Rectal smooth muscle tissue (tissue), 1 donor: ENCODE data around the gene TRIOBP.
"Not testable (repeated sequence)": the region's sequence is repeated elsewhere in the genome, so short reads cannot be mapped to it uniquely, and the experiment has no call there.

Source experiments
- H3K27ac ChIP-seq: one replicate; pipeline ENCODE4 v1.7.0; 2013; ENCODE audit warnings: low read depth, low read length, inconsistent platforms
- H3K27me3 ChIP-seq: one replicate; pipeline ENCODE4 v1.7.0; 2013; ENCODE audit warnings: low read length; ENCODE audit not compliant: control insufficient read depth, insufficient read depth
- H3K36me3 ChIP-seq: one replicate; pipeline ENCODE4 v1.7.0; 2013; ENCODE audit warnings: low read length; ENCODE audit not compliant: control insufficient read depth, insufficient read depth
- H3K4me1 ChIP-seq: one replicate; pipeline ENCODE4 v1.7.0; 2013; ENCODE audit warnings: low read length; ENCODE audit not compliant: control insufficient read depth, insufficient read depth
- H3K4me3 ChIP-seq: one replicate; pipeline ENCODE4 v1.7.0; 2013; ENCODE audit warnings: low read length
- H3K9ac ChIP-seq: one replicate; pipeline ENCODE4 v1.7.0; 2013; ENCODE audit warnings: low read length

TRIOBP gene

DNA sequence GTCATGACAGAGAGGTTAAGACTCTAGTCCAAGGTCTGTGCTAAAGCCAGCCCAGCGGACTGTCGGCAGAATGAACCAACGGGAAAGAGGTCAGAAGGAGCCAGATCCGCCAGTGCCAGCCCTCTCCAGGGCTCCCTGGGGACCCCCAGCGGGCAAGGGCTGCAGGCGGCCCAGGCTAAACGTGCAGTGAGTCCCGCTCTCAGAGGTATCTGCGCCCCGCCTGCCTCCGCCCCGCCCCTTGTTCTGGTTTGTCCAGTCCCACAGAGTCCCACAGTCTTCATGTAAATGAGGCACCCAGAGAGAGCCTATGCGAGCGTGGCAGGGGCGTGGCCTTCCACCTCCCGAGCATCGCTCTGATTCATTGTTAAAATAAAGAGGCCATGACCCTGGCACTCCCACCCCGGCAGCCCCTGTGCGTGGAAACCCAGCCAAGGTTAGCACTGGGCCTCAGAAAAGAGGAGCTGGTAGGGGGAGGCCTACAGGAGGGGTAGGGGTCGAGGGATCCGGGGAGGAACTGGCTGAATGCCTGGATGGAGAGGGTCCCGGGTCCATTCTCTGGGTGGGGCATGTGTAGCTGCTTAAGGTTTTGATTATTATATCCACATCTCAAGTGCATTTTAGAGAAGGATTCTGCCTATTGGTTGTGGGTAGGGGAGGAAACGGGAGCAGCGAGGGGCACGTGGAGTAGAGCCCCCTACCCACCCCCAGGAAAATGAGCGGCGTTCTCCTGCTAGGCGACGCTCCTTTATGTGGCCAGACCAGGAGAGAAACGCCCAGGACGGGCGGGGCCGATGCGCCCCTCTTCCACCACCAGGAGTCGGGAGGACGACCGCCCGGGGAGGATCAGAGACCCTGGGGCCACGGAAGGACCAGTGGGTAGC lies at the start of gene TRIOBP:
Gene TRIOBP (plus strand): TSS at position 392 of the 881 bp plus-strand sequence. CDS start 4,318 bp downstream, outside the sequence.
- Histone ChIP-seq H3K27me3 (no peaks in the 10 kb centered on the region), H3K27ac (no peak within 1 kb of the TSS), H3K4me3 (peak within 1 kb of the TSS; percentile 58), H3K4me1 (peaks cover 4% of the 10 kb centered on the region), H3K9ac (no peak within 1 kb of the TSS), H3K36me3 (peaks cover 11% of the 10 kb centered on the region)

DNA sequence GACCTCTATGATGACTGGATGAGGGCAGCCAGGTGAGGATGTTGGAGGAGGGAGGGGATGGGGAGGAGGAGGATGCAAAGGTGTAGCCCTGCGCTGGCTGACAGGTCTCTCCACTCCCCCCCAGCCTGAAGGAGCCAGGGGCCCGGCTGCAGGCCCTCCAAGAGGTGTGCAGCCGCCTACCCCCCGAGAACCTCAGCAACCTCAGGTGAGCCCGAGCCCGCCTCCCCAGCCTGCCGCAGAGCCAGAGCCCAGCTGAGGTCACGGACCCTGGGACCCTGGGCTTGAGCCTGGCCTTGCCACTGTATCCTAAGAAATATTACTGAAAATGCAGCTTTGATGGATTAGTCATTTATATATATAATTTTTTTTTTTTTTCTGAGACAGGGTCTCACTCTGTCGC lies 49.5 kb upstream of the TRIOBP start:
- Histone ChIP-seq H3K4me1 (no peaks in the 10 kb centered on the region), H3K4me3 (no peak overlapping the region), H3K36me3 (peaks cover 11% of the 10 kb centered on the region), H3K9ac (no peak overlapping the region), H3K27me3 (no peaks in the 10 kb centered on the region), H3K27ac (no peak overlapping the region)

- no peaks in the 10 kb centered on the region for H3K4me1 ChIP-seq
- H3K27ac ChIP-seq, result no peak overlapping the region
- no peak overlapping the region for H3K9ac ChIP-seq
- H3K36me3 ChIP-seq, result peaks cover 11% of the 10 kb centered on the region
- no peak overlapping the region for H3K4me3 ChIP-seq
- H3K27me3 ChIP-seq, result no peaks in the 10 kb centered on the region
These were observed 48.9 kb upstream of the TRIOBP start for GRCh38 chr22:37647928-37648327.

DNA sequence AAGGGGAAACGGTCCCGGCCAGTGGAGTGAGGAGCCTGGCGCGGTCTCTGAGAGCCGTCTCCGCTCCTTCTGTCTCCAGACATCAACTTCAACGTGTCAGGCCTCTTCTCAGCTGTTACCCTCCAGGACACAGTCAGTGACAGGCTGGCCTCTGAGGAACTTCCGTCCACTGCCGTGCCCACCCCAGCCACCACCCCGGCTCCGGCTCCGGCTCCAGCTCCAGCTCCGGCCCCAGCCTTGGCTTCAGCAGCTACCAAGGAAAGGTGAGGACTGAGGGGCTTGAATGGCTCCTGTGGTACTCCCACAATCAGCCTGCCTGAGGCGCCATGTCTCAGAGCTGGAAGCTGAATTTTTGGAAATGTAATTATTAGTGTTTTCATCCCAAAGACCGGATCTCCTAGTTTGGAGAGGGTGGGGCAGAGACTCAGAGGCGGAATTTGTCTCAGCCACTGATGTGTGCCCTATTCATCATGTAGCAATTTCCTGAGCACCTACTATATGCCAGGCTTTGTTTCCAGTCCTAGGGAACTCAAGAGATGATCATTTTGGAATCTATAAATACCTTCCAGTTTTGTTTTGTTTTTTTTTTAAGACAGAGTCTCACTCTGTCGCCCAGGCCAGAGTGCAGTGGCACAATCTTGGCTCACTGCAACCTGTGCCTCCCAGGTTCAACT lies 46.2 kb upstream of the TRIOBP start:
- peaks cover 11% of the 10 kb centered on the region for H3K36me3 ChIP-seq
- H3K27ac ChIP-seq, result no peak overlapping the region
- no peaks in the 10 kb centered on the region for H3K4me1 ChIP-seq
- H3K9ac ChIP-seq, result no peak overlapping the region
- H3K27me3 ChIP-seq, result no peaks in the 10 kb centered on the region
- no peak overlapping the region for H3K4me3 ChIP-seq

DNA sequence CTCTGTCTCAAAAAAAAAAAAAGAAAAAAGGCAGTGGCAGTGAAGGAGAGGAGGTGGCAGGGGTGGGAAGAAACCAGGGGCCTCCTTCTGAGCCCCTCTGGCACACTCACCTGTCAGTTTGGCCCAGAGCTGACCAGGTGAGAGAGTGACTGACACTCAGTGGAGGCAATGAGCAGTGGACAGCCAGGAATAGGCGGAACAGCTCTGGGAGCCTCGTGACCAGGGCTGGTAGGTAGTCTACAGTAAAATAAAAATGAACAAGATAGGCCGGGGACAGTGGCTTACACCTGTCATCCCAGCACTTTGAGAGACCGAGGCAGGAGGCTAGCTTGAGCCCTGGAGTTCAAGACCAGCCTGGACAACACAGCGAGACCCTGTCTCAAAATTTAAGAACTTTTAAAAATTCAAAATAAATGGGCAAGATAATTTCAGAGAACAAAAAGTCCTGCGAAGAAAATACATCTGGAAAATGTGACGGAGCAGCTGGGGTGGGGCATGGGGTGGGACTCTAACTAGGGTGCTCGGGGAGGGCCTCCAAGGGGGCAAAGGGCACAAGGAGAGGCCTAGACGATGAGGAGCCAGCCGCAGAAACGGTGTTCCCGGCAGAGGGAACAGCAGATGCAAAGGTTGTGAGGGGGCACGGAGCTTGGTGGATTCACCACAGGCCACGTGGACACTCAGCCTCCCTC lies 42.1 kb upstream of the TRIOBP start:
- no peaks in the 10 kb centered on the region for H3K27me3 ChIP-seq
- H3K4me3 ChIP-seq, result no peak overlapping the region
- H3K4me1 ChIP-seq, result peaks cover 11% of the 10 kb centered on the region
- no peak overlapping the region for H3K27ac ChIP-seq
- peaks cover 9% of the 10 kb centered on the region for H3K36me3 ChIP-seq
- no peak overlapping the region for H3K9ac ChIP-seq

DNA sequence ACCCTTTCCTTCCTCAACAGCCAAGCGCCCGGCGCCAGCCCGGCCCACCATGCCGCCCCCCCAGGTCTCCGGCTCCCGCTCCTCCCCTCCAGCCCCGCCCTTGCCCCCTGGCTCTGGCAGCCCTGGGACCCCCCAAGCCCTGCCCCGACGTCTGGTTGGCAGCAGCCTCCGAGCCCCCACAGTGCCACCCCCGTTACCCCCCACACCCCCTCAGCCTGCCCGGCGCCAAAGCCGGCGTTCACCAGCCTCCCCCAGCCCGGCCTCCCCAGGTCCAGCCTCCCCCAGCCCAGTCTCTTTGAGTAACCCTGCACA lies 41.6 kb upstream of the TRIOBP start:
- H3K9ac ChIP-seq, result no peak overlapping the region
- peaks cover 16% of the 10 kb centered on the region for H3K4me1 ChIP-seq
- H3K36me3 ChIP-seq, result peaks cover 4% of the 10 kb centered on the region
- H3K27me3 ChIP-seq, result no peaks in the 10 kb centered on the region
- H3K4me3 ChIP-seq, result no peak overlapping the region
- H3K27ac ChIP-seq, result no peak overlapping the region

DNA sequence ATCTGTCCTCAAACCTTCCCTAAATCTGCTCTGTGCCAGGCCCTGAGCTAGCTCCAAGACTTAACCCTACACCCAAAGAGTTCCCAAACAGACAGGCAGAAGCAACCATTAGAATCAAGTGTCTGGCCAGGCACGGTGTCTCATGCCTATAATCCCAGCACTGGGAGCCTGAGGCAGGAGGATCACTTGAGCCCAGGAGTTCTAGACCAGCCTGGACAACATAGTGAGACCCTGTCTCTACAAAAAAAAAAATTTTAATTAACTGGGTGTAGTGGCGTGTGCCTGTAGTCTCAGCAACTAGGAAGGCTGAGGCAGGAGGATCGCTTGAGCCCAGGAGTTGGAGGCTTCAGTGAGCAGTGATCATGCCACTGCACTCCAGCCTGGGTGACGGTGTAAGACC lies 40.3 kb upstream of the TRIOBP start:
- not testable (repeated sequence) for H3K4me3 ChIP-seq, H3K27ac ChIP-seq, H3K9ac ChIP-seq, H3K36me3 ChIP-seq, H3K27me3 ChIP-seq
- peaks cover 27% of the 10 kb centered on the region for H3K4me1 ChIP-seq

DNA sequence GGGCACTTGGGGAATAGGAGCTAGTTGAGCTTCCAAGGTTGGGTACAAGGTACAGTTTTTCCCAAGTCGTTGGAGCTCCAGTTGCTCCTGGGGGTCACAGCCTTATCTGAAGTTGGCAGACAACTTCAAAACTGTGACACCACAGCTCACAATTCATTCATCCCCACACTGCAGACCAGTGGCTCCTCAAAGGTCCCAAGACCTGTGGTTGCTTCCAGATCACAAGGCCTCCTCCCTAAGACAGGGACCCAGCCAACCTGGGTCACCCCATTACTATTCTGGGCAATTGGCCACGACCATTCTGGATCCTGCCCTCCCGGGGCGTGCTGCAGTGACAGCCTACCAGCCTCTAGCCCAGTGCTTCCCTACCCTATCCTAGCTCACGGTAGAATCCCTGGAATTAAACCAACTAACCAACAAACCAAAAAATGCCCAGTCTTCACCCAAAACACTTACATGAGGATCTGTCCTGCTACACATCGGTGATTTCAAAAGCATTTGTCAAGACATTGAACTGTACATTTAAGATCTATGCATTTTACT lies 39.2 kb upstream of the TRIOBP start:
- Histone ChIP-seq H3K27ac (peak overlapping the region; percentile 89), H3K27me3 (no peaks in the 10 kb centered on the region), H3K4me3 (peak overlapping the region; percentile 80), H3K36me3 (no peaks in the 10 kb centered on the region), H3K9ac (peak overlapping the region; percentile 51), H3K4me1 (peaks cover 30% of the 10 kb centered on the region)

DNA sequence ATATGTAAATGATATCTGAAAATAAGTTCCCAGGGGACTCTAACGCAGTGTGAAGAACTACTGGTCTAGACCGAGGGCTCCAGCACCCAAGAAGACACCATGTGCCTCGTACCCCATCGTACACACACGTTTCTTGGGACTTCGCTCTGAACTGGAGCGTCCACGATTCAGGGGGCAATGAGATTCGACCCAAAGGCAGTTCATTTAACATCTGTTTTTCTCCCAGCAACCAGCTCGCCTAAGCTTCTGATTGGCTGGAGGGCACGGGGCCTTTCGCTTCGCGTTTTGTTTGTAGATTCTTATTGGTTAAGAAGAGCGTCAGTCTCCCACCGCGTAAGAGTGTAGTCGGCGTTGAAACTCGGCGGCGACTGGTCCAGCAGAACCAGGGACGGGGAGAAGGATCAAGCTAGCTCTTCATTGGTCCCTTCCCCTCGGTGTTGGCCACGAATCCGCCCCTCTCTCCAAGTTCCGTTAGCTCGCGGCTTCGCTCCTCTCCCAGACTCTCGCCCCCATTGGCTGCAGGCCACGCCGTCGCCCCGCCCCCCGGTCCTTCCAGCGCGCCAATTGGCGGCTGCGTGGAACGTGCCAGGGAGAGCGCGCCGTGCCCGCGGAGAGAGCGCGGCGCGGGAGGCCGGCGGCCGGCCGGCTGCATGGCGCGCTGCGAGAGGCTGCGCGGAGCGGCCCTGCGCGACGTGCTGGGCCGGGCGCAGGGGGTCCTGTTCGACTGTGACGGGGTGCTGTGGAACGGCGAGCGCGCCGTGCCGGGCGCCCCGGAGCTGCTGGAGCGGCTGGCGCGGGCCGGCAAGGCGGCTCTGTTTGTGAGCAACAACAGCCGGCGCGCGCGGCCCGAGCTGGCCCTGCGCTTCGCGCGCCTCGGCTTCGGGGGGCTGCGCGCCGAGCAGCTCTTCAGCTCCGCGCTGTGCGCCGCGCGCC lies 38.4 kb upstream of the TRIOBP start, which contains the start of gene PDXP:
Gene PDXP (plus strand): TSS at position 591 of the 933 bp plus-strand sequence. CDS start 60 bp downstream, at position 651.
- peak within 1 kb of the TSS; percentile 82 for H3K9ac ChIP-seq
- H3K4me3 ChIP-seq, result peak within 1 kb of the TSS; percentile 90
- H3K4me1 ChIP-seq, result peaks cover 30% of the 10 kb centered on the region
- peak within 1 kb of the TSS; percentile 89 for H3K27ac ChIP-seq
- no peaks in the 10 kb centered on the region for H3K36me3 ChIP-seq
- no peaks in the 10 kb centered on the region for H3K27me3 ChIP-seq

GRCh38 chr22:37659066-37659896 lies 37.6 kb upstream of the TRIOBP start:
- H3K4me1 ChIP-seq, result peaks cover 30% of the 10 kb centered on the region
- peak overlapping the region; percentile 61 for H3K27ac ChIP-seq

More at GRCh38 chr22:37659066-37659896, 37.6 kb upstream of the TRIOBP start:
- Histone ChIP-seq H3K27me3 (no peaks in the 10 kb centered on the region), H3K36me3 (no peaks in the 10 kb centered on the region), H3K9ac (peak overlapping the region; percentile 82), H3K4me3 (peak overlapping the region; percentile 90)
